Neural cell (in vitro differentiated cells): ENCODE measurements around the gene RBKS. TPM values are rescaled to one million over a fixed set of nuclear protein-coding genes. Genes with fewer than 3 reads are reported as not detected.

Source experiments
- H2AFZ ChIP-seq: fragments of 200-600, 300-800 bp; sonication (generic), shearing (Covaris generic); 2 replicates; pipeline ENCODE4 v1.6.0; 2014; ENCODE audit warnings: low read depth, mild to moderate bottlenecking, antibody characterized with exemption, low read length, moderate library complexity
- H3F3A ChIP-seq: fragments of 200-600 bp; shearing (Covaris generic); 2 replicates; pipeline ENCODE4 v1.6.1; 2016; ENCODE audit warnings: mild to moderate bottlenecking, moderate library complexity, mixed read lengths, antibody characterized with exemption, low read length; ENCODE audit not compliant: insufficient read depth, poor library complexity, severe bottlenecking
- H3K27ac ChIP-seq: fragments of 200-600, 300-800 bp; sonication (generic), shearing (Covaris generic); 2 replicates; pipeline ENCODE4 v1.5.1; 2014; ENCODE audit warnings: mild to moderate bottlenecking, low read length, moderate library complexity
- H3K27me3 ChIP-seq: fragments of 300-800, 200-600 bp; sonication (generic), shearing (Covaris generic); 2 replicates; pipeline ENCODE4 v1.6.0; 2014; ENCODE audit warnings: mild to moderate bottlenecking, low read depth, low read length, moderate library complexity; ENCODE audit not compliant: insufficient read depth
- H3K36me3 ChIP-seq: fragments of 300-800, 200-600 bp; sonication (generic), shearing (Covaris generic); 2 replicates; pipeline ENCODE4 v1.5.1; 2014; ENCODE audit warnings: mild to moderate bottlenecking, antibody characterized with exemption, low read length, moderate library complexity; ENCODE audit not compliant: insufficient read depth
- H3K4me2 ChIP-seq: fragments of 300-800, 200-600 bp; sonication (generic), shearing (Covaris generic); 2 replicates; pipeline ENCODE4 v1.6.0; 2014; ENCODE audit warnings: mild to moderate bottlenecking, low read length
- H3K4me3 ChIP-seq: fragments of 300-800, 200-600 bp; sonication (generic), shearing (Covaris generic); 2 replicates; pipeline ENCODE4 v1.5.1; 2014; ENCODE audit warnings: mild to moderate bottlenecking, low read length, moderate library complexity
- H3K79me2 ChIP-seq: fragments of 200-600 bp; shearing (Covaris generic); replicated peaks from 2 replicates; pipeline ENCODE4 v1.6.0; 2014; ENCODE audit warnings: mild to moderate bottlenecking, low read length, moderate library complexity; ENCODE audit not compliant: insufficient read depth
- H3K9ac ChIP-seq: fragments of 300-800, 200-600 bp; sonication (generic), shearing (Covaris generic); 2 replicates; pipeline ENCODE4 v1.6.1; 2016; ENCODE audit warnings: mild to moderate bottlenecking, low read length, mixed read lengths
- H3K9me2 ChIP-seq: fragments of 200-600 bp; shearing (Covaris generic); 2 replicates; pipeline ENCODE4 v1.6.1; 2016; ENCODE audit warnings: mild to moderate bottlenecking, low read length, mixed read lengths; ENCODE audit not compliant: insufficient read depth
- H3K9me3 ChIP-seq: fragments of 200-600, 300-800 bp; sonication (generic), shearing (Covaris generic); 2 replicates; pipeline ENCODE4 v1.6.1; 2016; ENCODE audit warnings: mild to moderate bottlenecking, mixed run types, low read length, moderate library complexity, mixed read lengths
- H4K20me1 ChIP-seq: fragments of 200-600 bp; shearing (Covaris generic); 2 replicates; pipeline ENCODE4 v1.6.1; 2016; ENCODE audit warnings: mild to moderate bottlenecking, mixed run types; ENCODE audit not compliant: insufficient read depth
- EP300 ChIP-seq: fragments of 450-650 bp; conservative IDR thresholded peaks from 2 replicates; pipeline ENCODE4 v1.6.1; 2014; ENCODE audit warnings: antibody characterized with exemption, mild to moderate bottlenecking, moderate library complexity; ENCODE audit not compliant: poor library complexity, severe bottlenecking
- EZH2 ChIP-seq: fragments of 200-600, 300-800 bp; shearing (Covaris generic), sonication (generic); IDR thresholded peaks from 2 replicates; pipeline ENCODE4 v1.6.1; 2014; ENCODE audit warnings: antibody characterized with exemption, low read length, borderline replicate concordance, mild to moderate bottlenecking; ENCODE audit not compliant: insufficient read depth, poor library complexity, severe bottlenecking
- MXI1 ChIP-seq: fragments of 450-650 bp; conservative IDR thresholded peaks from 2 replicates; pipeline ENCODE4 v1.6.1; 2014; ENCODE audit warnings: antibody characterized with exemption, mild to moderate bottlenecking; ENCODE audit not compliant: poor library complexity, severe bottlenecking
- POLR2AphosphoS5 ChIP-seq: IDR thresholded peaks from 2 replicates; pipeline ENCODE4 v1.6.1; 2012
- RAD21 ChIP-seq: fragments of 450-650 bp; conservative IDR thresholded peaks from 2 replicates; pipeline ENCODE4 v1.6.1; 2014; ENCODE audit warnings: antibody characterized with exemption, mild to moderate bottlenecking, moderate library complexity
- SMC3 ChIP-seq: fragments of 450-650 bp; conservative IDR thresholded peaks from 2 replicates; pipeline ENCODE4 v1.6.1; 2014; ENCODE audit warnings: antibody characterized with exemption, mild to moderate bottlenecking, moderate library complexity; ENCODE audit not compliant: poor library complexity
- TAF1 ChIP-seq: IDR thresholded peaks from 2 replicates; pipeline ENCODE4 v1.6.1; 2012; ENCODE audit warnings: low read depth
- polyA plus RNA-seq: library from polyadenylated mRNA; depleted of rRNA; stranded (reverse); fragments of >200 nt; gene quantifications from 2 replicates; pipeline ENCODE4 v1.2.3, GENCODE V29; 2014
- TF ChIP-seq, protein P1 (sequence below): fragments of 450-650 bp; IDR thresholded peaks from 2 replicates; pipeline ENCODE4 v1.5.1; 2014; ENCODE audit warnings: antibody characterized with exemption, mild to moderate bottlenecking, moderate library complexity; ENCODE audit not compliant: poor library complexity, severe bottlenecking
- TF ChIP-seq, protein P2 (sequence below): IDR thresholded peaks from 2 replicates; pipeline ENCODE4 v1.6.1; 2012; ENCODE audit warnings: borderline replicate concordance

Gene RBKS
- polyA plus RNA-seq, 1 donor from 2014 or later: 5.4 TPM

DNA sequence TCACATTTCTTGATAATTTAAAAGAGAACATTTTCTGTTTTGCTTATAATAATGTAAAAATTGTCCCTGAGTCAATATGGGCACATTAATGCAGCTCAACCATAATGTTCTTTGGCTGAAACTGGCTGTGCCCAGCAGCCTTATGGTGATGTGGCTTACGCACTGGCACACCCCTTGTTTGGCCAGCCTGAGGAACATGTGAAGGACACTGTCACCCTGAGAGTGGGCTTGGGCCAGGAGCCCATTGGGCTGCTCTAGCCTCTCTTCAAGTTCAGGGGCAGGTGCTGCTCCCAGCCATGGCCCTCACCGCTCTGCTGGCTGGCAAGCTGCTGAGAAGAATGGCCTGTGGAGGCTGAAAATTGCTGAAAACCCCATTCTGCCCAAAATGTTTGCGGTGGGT is 81.2 kb downstream of the RBKS start:
- no peak for TF ChIP-seq TAF1
- TF ChIP-seq, protein P1, sequence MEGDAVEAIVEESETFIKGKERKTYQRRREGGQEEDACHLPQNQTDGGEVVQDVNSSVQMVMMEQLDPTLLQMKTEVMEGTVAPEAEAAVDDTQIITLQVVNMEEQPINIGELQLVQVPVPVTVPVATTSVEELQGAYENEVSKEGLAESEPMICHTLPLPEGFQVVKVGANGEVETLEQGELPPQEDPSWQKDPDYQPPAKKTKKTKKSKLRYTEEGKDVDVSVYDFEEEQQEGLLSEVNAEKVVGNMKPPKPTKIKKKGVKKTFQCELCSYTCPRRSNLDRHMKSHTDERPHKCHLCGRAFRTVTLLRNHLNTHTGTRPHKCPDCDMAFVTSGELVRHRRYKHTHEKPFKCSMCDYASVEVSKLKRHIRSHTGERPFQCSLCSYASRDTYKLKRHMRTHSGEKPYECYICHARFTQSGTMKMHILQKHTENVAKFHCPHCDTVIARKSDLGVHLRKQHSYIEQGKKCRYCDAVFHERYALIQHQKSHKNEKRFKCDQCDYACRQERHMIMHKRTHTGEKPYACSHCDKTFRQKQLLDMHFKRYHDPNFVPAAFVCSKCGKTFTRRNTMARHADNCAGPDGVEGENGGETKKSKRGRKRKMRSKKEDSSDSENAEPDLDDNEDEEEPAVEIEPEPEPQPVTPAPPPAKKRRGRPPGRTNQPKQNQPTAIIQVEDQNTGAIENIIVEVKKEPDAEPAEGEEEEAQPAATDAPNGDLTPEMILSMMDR: no peak
- Histone ChIP-seq H3K4me3 (no peak overlapping the region), H3K9me2 (no peaks in the 10 kb centered on the region), H3F3A (no peaks in the 10 kb centered on the region), H4K20me1 (no peaks in the 10 kb centered on the region), H2AFZ (no peak overlapping the region), H3K79me2 (no peaks in the 10 kb centered on the region), H3K9ac (no peak overlapping the region), H3K36me3 (no peaks in the 10 kb centered on the region), H3K4me2 (no peak overlapping the region), H3K27me3 (no peaks in the 10 kb centered on the region), H3K9me3 (no peaks in the 10 kb centered on the region), H3K27ac (no peak overlapping the region)

DNA sequence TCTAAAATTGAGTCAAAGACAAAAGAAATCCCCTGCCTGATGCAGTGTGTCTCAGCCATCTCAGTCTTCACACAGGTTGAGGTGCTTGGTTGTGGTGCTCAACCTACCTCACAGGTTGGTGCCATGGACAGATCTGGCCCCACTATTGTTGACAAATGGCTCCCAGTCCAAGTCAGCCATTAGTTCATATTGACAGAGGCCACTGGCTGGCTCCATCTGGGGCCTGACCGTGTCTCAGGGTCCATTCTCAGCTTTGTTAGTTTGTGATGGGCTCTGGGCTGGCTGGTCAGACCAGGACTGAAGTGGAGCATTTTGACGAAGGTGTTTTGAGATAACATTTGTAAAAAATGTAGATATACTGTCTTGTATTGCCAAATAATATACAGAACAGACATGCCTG is 81.8 kb downstream of the RBKS start:
- no peak overlapping the region for H2AFZ ChIP-seq
- TF ChIP-seq EP300: no peak
- TF ChIP-seq EZH2: no peak
- no peak for TF ChIP-seq RAD21
- no peak for TF ChIP-seq POLR2AphosphoS5
- no peak for TF ChIP-seq SMC3
- TF ChIP-seq TAF1: no peak
- TF ChIP-seq MXI1: no peak
- TF ChIP-seq, protein P1: no peak
- TF ChIP-seq, protein P2, sequence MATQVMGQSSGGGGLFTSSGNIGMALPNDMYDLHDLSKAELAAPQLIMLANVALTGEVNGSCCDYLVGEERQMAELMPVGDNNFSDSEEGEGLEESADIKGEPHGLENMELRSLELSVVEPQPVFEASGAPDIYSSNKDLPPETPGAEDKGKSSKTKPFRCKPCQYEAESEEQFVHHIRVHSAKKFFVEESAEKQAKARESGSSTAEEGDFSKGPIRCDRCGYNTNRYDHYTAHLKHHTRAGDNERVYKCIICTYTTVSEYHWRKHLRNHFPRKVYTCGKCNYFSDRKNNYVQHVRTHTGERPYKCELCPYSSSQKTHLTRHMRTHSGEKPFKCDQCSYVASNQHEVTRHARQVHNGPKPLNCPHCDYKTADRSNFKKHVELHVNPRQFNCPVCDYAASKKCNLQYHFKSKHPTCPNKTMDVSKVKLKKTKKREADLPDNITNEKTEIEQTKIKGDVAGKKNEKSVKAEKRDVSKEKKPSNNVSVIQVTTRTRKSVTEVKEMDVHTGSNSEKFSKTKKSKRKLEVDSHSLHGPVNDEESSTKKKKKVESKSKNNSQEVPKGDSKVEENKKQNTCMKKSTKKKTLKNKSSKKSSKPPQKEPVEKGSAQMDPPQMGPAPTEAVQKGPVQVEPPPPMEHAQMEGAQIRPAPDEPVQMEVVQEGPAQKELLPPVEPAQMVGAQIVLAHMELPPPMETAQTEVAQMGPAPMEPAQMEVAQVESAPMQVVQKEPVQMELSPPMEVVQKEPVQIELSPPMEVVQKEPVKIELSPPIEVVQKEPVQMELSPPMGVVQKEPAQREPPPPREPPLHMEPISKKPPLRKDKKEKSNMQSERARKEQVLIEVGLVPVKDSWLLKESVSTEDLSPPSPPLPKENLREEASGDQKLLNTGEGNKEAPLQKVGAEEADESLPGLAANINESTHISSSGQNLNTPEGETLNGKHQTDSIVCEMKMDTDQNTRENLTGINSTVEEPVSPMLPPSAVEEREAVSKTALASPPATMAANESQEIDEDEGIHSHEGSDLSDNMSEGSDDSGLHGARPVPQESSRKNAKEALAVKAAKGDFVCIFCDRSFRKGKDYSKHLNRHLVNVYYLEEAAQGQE: no peak
- no peak overlapping the region for H3K4me2 ChIP-seq

More for the DNA sequence above, 81.8 kb downstream of the RBKS start:
- Histone ChIP-seq H3K79me2 (no peaks in the 10 kb centered on the region), H3K36me3 (no peaks in the 10 kb centered on the region), H3K27me3 (no peaks in the 10 kb centered on the region), H3K9ac (no peak overlapping the region), H3K9me3 (no peaks in the 10 kb centered on the region), H3K4me3 (no peak overlapping the region), H3F3A (no peaks in the 10 kb centered on the region), H3K27ac (no peak overlapping the region), H3K9me2 (no peaks in the 10 kb centered on the region), H4K20me1 (no peaks in the 10 kb centered on the region)
